GM21825 (cell line): Measurements from ENCODE around the gene UNC5CL.
"Not testable (repeated sequence)": the region's sequence is repeated elsewhere in the genome, so short reads cannot be mapped to it uniquely, and the experiment has no call there.

Source experiments
- ATAC-seq: cut with Tn5 transposase; IDR thresholded peaks from one replicate; pipeline ENCODE4 v1.9.1; 2021; ENCODE audit warnings: mild to moderate bottlenecking, moderate library complexity; ENCODE audit not compliant: unreplicated experiment

The UNC5CL gene

DNA sequence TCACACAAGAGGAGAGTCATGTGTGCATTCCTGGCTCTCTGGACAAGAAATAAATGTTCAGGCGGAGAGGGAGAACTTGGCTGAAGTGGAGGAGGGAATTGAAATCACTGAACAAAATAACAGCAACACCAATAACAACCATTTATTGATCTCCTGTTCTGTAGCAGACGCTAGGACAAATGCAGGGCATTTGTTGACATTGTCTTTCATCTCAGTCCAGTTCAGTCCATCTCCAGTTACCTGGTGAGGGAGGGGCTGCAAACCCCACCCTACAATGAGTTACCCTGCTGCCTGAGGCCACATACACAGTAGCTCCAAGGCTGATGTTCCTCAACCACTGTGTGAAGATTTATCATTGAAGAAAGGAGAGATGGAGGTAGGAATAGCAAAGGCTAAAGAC lies 27.3 kb downstream of the UNC5CL start:
- ATAC-seq: no peak

- no peak for ATAC-seq
These were observed 29.4 kb downstream of the UNC5CL start for GRCh38 chr6:41009669-41010068.

DNA sequence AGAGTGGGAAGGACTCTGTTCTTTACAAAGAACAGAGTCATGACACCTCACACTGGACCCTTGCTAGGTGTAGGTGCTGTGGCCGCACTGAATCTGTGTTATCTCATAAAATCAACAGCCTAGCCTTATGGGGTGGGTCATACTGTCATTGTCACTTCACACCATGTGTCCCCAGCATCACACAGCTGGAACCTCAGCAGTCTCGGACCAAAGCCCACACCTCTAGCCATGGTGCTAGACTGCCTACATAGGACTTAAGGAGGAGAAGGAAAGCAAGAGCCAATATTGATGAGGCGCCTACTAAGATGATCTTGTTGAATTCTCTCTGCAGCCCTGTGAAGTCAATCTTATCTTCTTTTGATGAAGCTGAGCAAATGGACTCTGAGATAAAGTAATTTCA lies 31.0 kb downstream of the UNC5CL start:
- ATAC-seq: no peak

DNA sequence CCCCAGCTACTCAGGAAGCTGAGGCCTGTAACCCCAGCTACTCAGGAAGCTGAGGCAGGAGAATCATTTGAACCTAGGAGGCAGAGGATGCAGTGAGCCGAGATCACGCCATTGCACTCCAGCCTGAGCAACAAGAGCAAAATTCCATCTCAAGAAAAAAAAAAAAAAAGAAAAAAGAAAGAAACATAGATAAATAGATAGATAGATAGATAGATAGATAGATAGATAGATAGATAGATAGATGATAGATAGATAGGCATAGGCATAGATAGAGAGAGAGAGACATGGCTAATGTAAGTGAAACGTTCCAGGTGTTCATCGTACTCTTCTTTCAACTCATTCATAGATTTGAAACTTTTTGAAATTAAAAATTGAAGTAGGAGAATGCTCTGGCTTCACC lies 32.0 kb downstream of the UNC5CL start:
- ATAC-seq: not testable (repeated sequence)

- not testable (repeated sequence) for ATAC-seq
These were observed 32.8 kb downstream of the UNC5CL start for GRCh38 chr6:41006217-41006616.

GRCh38 chr6:41002168-41002567 lies 36.9 kb downstream of the UNC5CL start:
- ATAC-seq: no peak

GRCh38 chr6:41000248-41000647 lies 38.8 kb downstream of the UNC5CL start:
- no peak for ATAC-seq

DNA sequence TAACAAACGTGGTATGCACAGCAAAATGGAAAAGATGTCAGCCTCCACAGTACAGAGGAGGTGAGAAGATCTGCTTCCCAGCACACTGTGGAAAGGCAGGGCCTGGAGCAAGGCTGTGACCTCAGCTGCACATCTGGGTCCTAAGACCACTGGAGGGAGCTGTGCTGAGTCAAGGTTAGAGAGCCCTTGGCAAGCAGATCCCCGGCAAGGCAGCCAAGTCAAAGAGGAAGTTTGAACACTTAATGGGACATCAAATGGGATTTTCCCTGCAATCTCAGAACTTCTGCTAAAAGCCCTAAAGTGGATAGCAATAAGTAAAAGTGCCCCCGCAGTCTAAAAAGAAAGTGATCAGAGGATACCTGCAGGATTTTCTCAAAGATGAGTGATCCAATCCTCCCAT lies 39.5 kb downstream of the UNC5CL start:
- ATAC-seq: no peak

- no peak for ATAC-seq
These were observed 40.4 kb downstream of the UNC5CL start for GRCh38 chr6:40998661-40999060.

DNA sequence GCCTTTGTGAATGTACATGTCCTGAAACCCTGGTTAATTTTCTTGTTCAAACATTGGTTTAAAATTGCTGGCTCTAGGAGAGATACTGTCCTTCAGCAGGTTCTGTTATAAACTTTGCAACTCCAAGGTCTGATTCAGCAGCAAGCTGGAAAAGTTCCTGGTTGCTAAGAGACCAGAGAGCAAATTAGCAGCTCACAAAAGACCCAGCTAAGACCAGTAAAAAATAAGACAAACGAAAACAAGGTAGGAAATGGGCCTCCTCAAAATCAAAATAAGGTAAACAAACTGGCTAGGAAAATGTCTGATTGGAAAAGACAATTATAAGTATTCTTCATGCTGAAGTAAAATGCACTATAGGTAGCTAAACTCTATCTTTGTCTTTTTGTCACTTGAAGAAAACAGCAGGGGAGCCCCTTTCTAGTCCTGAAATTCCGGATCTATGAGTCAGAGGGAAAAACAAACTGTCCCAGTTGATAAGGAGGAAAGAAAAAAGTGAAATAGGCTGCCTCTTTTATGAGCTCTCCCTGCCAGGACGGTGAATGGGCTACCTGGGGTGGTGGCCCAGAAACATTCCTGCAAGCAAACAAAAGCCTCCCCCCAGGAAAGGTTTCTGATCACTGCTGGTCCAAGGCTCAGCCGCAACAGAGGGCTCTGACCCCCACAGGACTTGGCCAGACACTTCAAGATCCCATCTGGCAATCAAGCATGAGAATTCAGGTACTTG lies 41.6 kb downstream of the UNC5CL start:
- no peak for ATAC-seq

DNA sequence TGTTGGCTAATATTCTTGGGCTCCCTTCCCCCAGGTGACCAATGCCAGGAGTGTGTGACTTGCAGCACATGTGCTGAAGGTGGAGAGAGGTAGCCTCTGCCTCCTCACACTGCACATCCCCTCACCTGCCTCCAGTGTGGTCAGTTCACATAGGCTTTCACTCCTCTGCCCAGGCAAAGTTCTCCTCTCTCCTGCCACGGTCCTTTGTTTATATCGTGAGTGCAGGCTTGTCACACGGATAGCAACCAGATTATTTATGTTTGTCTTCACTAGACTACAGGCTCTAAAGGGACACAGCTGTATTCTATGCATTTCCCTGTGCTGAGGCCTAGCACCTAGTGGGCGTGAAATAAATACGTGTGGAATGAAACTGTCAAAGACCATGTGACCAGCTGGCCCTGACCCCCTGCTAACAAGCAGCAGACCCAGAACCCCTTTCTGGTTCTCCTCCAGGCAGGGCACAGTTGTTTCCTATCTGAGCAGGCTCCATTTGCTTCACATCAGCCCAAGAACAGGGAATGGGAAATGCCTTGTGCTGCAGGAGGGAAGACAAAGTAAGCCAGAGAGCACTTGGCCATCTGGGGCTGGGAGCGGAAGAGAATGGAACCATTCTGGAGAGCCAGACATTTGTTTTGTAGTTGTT lies 42.3 kb downstream of the UNC5CL start:
- no peak for ATAC-seq

DNA sequence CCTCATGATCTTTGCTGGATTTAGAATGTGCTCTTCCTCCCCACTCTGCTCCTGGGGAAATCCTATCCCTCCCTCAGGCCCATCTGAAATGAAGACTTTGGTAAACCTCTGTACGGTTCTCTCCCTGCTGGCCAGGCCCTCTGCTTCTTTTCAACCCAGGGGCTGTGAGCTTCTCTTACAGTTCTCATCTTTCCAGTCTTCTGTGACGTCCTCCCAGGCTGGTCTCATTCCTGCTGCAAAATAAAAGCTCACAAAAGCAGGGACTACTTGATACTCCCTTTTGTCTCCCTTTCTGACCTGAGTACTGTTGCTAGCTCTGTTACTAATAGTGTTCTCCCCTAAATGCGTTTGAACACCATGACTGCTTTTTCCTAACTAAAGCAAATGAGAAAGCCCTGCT lies 46.3 kb downstream of the UNC5CL start:
- ATAC-seq: no peak

GRCh38 chr6:40990301-40990700 lies 48.7 kb downstream of the UNC5CL start:
- ATAC-seq: no peak

GRCh38 chr6:40989204-40990169 lies 49.5 kb downstream of the UNC5CL start:
- ATAC-seq: no peak

- ATAC-seq: no peak
These were observed 50.4 kb downstream of the UNC5CL start for GRCh38 chr6:40988634-40989033.

DNA sequence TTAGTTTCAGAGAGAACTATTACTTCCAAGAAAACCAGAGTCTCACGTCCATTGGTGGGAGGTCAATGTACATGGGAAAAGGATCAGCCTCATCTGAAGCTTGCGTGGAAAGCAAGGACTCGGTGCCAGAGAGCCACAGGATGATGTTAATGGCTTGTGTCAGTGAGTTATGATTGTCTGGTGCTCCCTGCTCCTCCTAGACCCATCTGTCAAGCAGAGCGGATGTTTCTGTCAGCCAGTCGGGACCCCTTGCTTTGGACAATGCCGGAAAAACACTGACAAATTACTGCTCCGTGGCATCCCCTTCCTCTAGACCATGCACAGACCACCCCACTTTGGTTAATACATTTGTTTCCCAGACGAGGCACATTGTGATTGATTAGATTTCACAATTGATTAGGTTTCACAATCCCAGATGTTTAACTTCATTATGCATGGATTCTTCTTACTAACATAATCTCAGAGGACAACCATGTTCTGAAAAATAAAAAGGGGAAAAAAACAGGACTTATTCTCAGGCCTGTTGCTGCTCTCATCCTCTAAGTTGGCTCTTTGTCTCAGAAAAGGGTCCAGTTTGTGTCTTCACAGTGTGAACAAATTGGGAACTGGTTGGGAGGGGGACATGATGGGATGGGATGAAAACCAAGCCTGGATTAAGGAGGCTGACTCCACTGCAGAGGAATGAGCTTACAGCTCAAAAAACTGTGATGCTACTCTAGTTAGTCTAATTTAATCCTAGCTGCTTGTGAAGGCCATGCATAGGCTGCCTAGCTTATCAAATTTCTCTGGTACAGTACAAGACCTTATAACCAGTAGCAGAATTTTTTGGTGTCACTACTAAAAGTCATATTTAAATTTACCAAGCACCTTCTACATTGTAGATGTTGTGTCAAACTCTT lies 51.9 kb downstream of the UNC5CL start:
- no peak for ATAC-seq

- ATAC-seq: no peak
These were observed 52.7 kb downstream of the UNC5CL start for GRCh38 chr6:40986364-40986763.

GRCh38 chr6:40983752-40984151 lies 55.3 kb downstream of the UNC5CL start:
- ATAC-seq: no peak

DNA sequence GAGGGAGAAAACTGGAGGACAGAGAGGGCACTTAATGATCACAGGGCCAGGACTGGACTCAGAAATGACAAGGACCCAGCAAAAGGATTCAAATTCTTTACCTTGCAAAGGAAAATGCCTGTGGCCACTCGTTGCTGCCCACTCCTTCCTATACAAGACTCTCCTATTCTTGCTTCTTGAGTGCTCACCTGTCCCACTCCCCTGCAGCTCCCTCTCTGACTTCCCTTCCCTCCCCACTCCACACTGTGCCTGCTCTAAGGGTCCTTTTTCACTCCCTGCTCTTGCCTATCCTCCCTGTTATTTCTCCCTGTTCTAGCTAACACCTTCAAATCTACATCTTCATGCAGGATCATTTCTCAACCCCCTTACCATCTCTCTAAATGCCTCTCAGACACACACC lies 56.1 kb downstream of the UNC5CL start:
- no peak for ATAC-seq

- ATAC-seq: no peak
These were observed 60.2 kb downstream of the UNC5CL start for GRCh38 chr6:40978687-40979289.
